Lower leg skin (tissue), 4 donors: ENCODE data around the gene MTERF4. TPM values are rescaled to one million over a fixed set of nuclear protein-coding genes. Genes with fewer than 3 reads are reported as not detected.
A peak's percentile ranks its signal among the peaks of the same experiment; 100 is the strongest.

Source experiments
- DNase-seq, 2 donors: peaks; one replicate each; pipeline ENCODE4 v3.0.0-alpha.2; 2019; ENCODE audit warnings: low spot score in 2 of 2
- H3K4me3 ChIP-seq: fragments of 200-600 bp; sonication (generic); 2 replicates; pipeline ENCODE4 v1.5.1; 2017; ENCODE audit warnings: mild to moderate bottlenecking, low read depth; ENCODE audit not compliant: poor library complexity, severe bottlenecking
- CTCF ChIP-seq, 3 donors: fragments of 450-650 bp; IDR thresholded peaks; one replicate each; pipeline ENCODE4 v1.5.1; 2016; ENCODE audit warnings: antibody characterized with exemption in 3 of 3, mild to moderate bottlenecking in 3 of 3, moderate library complexity in 2 of 3
- POLR2A ChIP-seq, 2 donors: fragments of 450-650 bp; IDR thresholded peaks; one replicate each; pipeline ENCODE4 v1.6.1; 2016 to 2017; ENCODE audit warnings: antibody characterized with exemption in 2 of 2, mild to moderate bottlenecking in 1 of 2, moderate library complexity in 1 of 2
- WGBS, 2 donors: methylation state at CpG; one replicate each; pipeline ENCODE4 v1.1.5; 2018; 5-methylcytosine and 5-hydroxymethylcytosine counted together
- intact Hi-C: fragments of 100-400 bp; cut with DNase I; formaldehyde crosslinking; loops from one replicate; pipeline ENCODE4 v1.15.0; 2023; ENCODE audit warnings: low total_unique reads
- total RNA-seq, 4 donors: library from RNA; depleted of rRNA; stranded (reverse); fragments of >200 nt; gene quantifications; one replicate each; pipeline ENCODE4 v1.1.0, GENCODE V29; 2016

The MTERF4 gene
- total RNA-seq, 4 donors from 2014 or later = 26.4 to 58.2 (median 44.7) TPM

- TF ChIP-seq CTCF (IDR thresholded peaks at IDR 0.05) (no peak), POLR2A (IDR thresholded peaks at IDR 0.05) (no peak)
- intact Hi-C loops = loop anchor here (5.0 kb wide), 1 partner anchor 311 kb away; no protein-coding TSS in a partner anchor
- H3K4me3 ChIP-seq = no peak overlapping the region
- peak in 1 of 2 donors; percentile 84 for DNase-seq
- WGBS, 2 donors = 57 to 68% methylated on average over 23 to 27 of the region's 28 CpGs
Measured at GRCh38 chr2:241081643-241082340, 20.3 kb downstream of the MTERF4 start.

DNA sequence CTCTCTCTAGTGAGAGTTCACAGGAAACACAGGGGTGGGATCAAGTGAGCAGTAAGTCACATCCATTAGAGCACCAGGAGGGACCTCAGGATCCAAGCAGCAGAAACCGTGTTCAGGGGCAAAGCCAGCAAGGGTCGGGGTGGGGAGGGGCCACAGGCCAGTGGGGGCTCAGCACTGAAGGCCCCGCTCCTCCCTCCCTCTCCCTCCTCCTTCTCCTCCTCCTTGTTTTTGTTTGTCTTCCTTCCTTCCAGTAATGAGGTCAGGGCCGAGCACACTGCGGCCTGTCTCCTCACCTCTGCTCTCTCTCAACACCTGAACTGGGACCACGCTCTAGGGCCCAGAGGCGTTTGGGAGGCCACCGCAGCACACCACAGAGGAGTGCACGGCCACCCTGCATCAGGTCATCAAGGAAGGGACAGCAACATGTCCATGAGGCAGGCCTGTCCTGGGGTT, 20.9 kb downstream of the MTERF4 start:
- WGBS, 2 donors = 56 to 58% methylated on average over 9 of the region's 9 CpGs
- intact Hi-C loops = loop anchor here (5.0 kb wide), 1 partner anchor 311 kb away; no protein-coding TSS in a partner anchor
- H3K4me3 ChIP-seq = no peak overlapping the region
- no peak for DNase-seq
- no peak for TF ChIP-seq POLR2A (IDR thresholded peaks at IDR 0.05)
- TF ChIP-seq CTCF (IDR thresholded peaks at IDR 0.05) = no peak

GRCh38 chr2:241080405-241081189, 21.5 kb downstream of the MTERF4 start:
- WGBS, 2 donors = 78% methylated on average over 18 of the region's 18 CpGs
- intact Hi-C loops = loop anchor here (5.0 kb wide), 1 partner anchor 312 kb away; no protein-coding TSS in a partner anchor
- H3K4me3 ChIP-seq = no peak overlapping the region
- peak in 1 of 2 donors; percentile 70 for DNase-seq
- TF ChIP-seq CTCF (IDR thresholded peaks at IDR 0.05) = no peak
- TF ChIP-seq POLR2A (IDR thresholded peaks at IDR 0.05) = no peak

- WGBS, 2 donors = 92 to 94% methylated on average over 16 of the region's 16 CpGs
- DNase-seq = peak in 1 of 2 donors; percentile 73
- H3K4me3 ChIP-seq = no peak overlapping the region
- TF ChIP-seq CTCF (IDR thresholded peaks at IDR 0.05) (no peak), POLR2A (IDR thresholded peaks at IDR 0.05) (no peak)
- intact Hi-C loops = no loop called here
Measured at GRCh38 chr2:241074901-241075540, 27.1 kb downstream of the MTERF4 start.

- DNase-seq = peak in 1 of 2 donors; percentile 75
- intact Hi-C loops = no loop called here
Measured at GRCh38 chr2:241074065-241074818, 27.8 kb downstream of the MTERF4 start.

More at GRCh38 chr2:241074065-241074818, 27.8 kb downstream of the MTERF4 start:
- no peak overlapping the region for H3K4me3 ChIP-seq
- WGBS, 2 donors = 91 to 93% methylated on average over 16 of the region's 16 CpGs
- TF ChIP-seq CTCF (IDR thresholded peaks at IDR 0.05) (no peak), POLR2A (IDR thresholded peaks at IDR 0.05) (no peak)
